ENCODE data around the gene ENPP6.

GRCh38 chr4:184200296-184200695 lies 17.4 kb downstream of the ENPP6 start:
- no peak for TF ChIP-seq POLR2A (IDR thresholded peaks at IDR 0.05; ENCODE audit: low read length)
- TF ChIP-seq GATA1 (IDR thresholded peaks at IDR 0.05; ENCODE audit: low read depth, low read length) = no peak
